Endodermal cell (in vitro differentiated cells): ENCODE data around the gene SLC25A21. TPM values are rescaled to one million over a fixed set of nuclear protein-coding genes. Genes with fewer than 3 reads are reported as not detected.

ENCODE experiments used
- DNase-seq: peaks from one replicate; pipeline ENCODE4 v3.0.0-alpha.2; 2017
- H3K27ac ChIP-seq: 2 replicates; pipeline ENCODE4 v1.5.1; 2013; ENCODE audit warnings: mild to moderate bottlenecking, low read depth, low read length, moderate library complexity
- H3K27me3 ChIP-seq: 2 replicates; pipeline ENCODE4 v1.6.1; 2013; ENCODE audit warnings: mild to moderate bottlenecking, low read length, moderate library complexity; ENCODE audit not compliant: insufficient read depth, control insufficient read depth, poor library complexity, severe bottlenecking
- H3K36me3 ChIP-seq: 2 replicates; pipeline ENCODE4 v1.7.0; 2013; ENCODE audit warnings: mild to moderate bottlenecking, low read length, moderate library complexity; ENCODE audit not compliant: control insufficient read depth, insufficient read depth
- H3K4me1 ChIP-seq: one replicate; pipeline ENCODE4 v1.7.0; 2013; ENCODE audit warnings: low read length; ENCODE audit not compliant: control insufficient read depth, insufficient read depth
- H3K4me3 ChIP-seq: 2 replicates; pipeline ENCODE4 v1.5.1; 2013; ENCODE audit warnings: mild to moderate bottlenecking, low read length, moderate library complexity
- H3K9ac ChIP-seq: 2 replicates; pipeline ENCODE4 v1.6.1; 2013; ENCODE audit warnings: mild to moderate bottlenecking, low read length, moderate library complexity; ENCODE audit not compliant: poor library complexity, severe bottlenecking; ENCODE audit errors: extremely low read depth
- H3K9me3 ChIP-seq: 2 replicates; pipeline ENCODE4 v1.6.1; 2013; ENCODE audit warnings: mild to moderate bottlenecking, low read length, moderate library complexity; ENCODE audit not compliant: control insufficient read depth
- H3K27ac Mint-ChIP-seq: 2 replicates; pipeline ENCODE4 v1.8.0; 2020; ENCODE audit warnings: mixed read lengths
- H3K27me3 Mint-ChIP-seq: 2 replicates; pipeline ENCODE4 v1.8.0; 2021; ENCODE audit warnings: mild to moderate bottlenecking, mixed read lengths; ENCODE audit not compliant: insufficient read depth
- H3K36me3 Mint-ChIP-seq: 2 replicates; pipeline ENCODE4 v1.8.0; 2020; ENCODE audit warnings: low read depth, mixed read lengths
- H3K4me1 Mint-ChIP-seq: 2 replicates; pipeline ENCODE4 v1.8.0; 2020; ENCODE audit warnings: mixed read lengths
- H3K4me3 Mint-ChIP-seq: 2 replicates; pipeline ENCODE4 v1.8.0; 2020; ENCODE audit warnings: mild to moderate bottlenecking, moderate library complexity, mixed read lengths
- H3K9me3 Mint-ChIP-seq: 2 replicates; pipeline ENCODE4 v1.8.0; 2020; ENCODE audit warnings: mild to moderate bottlenecking, mixed read lengths
- CTCF ChIP-seq: fragments of 200-600 bp; sonication (generic); conservative IDR thresholded peaks from 2 replicates; pipeline ENCODE4 v1.5.0; 2021; ENCODE audit warnings: antibody characterized with exemption, mild to moderate bottlenecking
- WGBS, 2 experiments: methylation state at CpG; one replicate each; pipeline versions ENCODE4 v1.1.5 to v1.1.7; 2013; ENCODE audit warnings: missing lambda C conversion rate in 2 of 2, mixed read lengths in 1 of 2; ENCODE audit not compliant: insufficient coverage in 1 of 2, insufficient read length in 1 of 2; 5-methylcytosine and 5-hydroxymethylcytosine counted together
- total RNA-seq, 2 donors: library from RNA; stranded (reverse); fragmentation: NEBNext Ultra II Directional in 1 of 2; extraction: Animal tissue kit (Norgen Biotek cat#: 25700) in 1 of 2; gene quantifications; 2 replicates in 1 of 2; 3 replicates in 1 of 2; pipeline ENCODE4 v1.2.1, GENCODE V29; 2021

Gene SLC25A21
- total RNA-seq, 2 donors from 2014 or later, result 1.9 TPM

- H3K4me3 ChIP-seq, result no peak overlapping the region
- H3K36me3 Mint-ChIP-seq, result no peaks in the 10 kb centered on the region
- H3K27me3 Mint-ChIP-seq, result no peaks in the 10 kb centered on the region
- no peaks in the 10 kb centered on the region for H3K9me3 Mint-ChIP-seq
- no peak overlapping the region for H3K4me3 Mint-ChIP-seq
- H3K4me1 Mint-ChIP-seq, result peaks cover 10% of the 10 kb centered on the region
- no peaks in the 10 kb centered on the region for H3K36me3 ChIP-seq
- H3K27ac Mint-ChIP-seq, result no peak overlapping the region
- TF ChIP-seq CTCF, result no peak
- no peak overlapping the region for H3K9ac ChIP-seq
- no peaks in the 10 kb centered on the region for H3K9me3 ChIP-seq
- 82 to 100% methylated on average over 1 of the region's 1 CpG for WGBS, 2 experiments
- no peak for DNase-seq
- H3K4me1 ChIP-seq, result peaks cover 17% of the 10 kb centered on the region
- no peaks in the 10 kb centered on the region for H3K27me3 ChIP-seq
- no peak overlapping the region for H3K27ac ChIP-seq
These were observed 329.0 kb downstream of the SLC25A21 start for GRCh38 chr14:36843410-36843809.

- TF ChIP-seq CTCF, result no peak
- Mint-ChIP-seq H3K27me3 (peaks cover 7% of the 10 kb centered on the region), H3K4me3 (peak overlapping the region; percentile 20), H3K27ac (no peak overlapping the region), H3K9me3 (no peaks in the 10 kb centered on the region), H3K36me3 (no peaks in the 10 kb centered on the region), H3K4me1 (peaks cover 15% of the 10 kb centered on the region)
- DNase-seq, result peak; percentile 61
- Histone ChIP-seq H3K36me3 (no peaks in the 10 kb centered on the region), H3K27ac (no peak overlapping the region), H3K27me3 (peaks cover 10% of the 10 kb centered on the region), H3K4me1 (peaks cover 5% of the 10 kb centered on the region), H3K4me3 (peak overlapping the region; percentile 43), H3K9me3 (no peaks in the 10 kb centered on the region), H3K9ac (no peak overlapping the region)
- 63 to 83% methylated on average over 1 to 2 of the region's 2 CpGs for WGBS, 2 experiments
These were observed 337.3 kb downstream of the SLC25A21 start for GRCh38 chr14:36835128-36835527.

- no peak overlapping the region for H3K9ac ChIP-seq
- Mint-ChIP-seq H3K27ac (no peak overlapping the region), H3K4me1 (peaks cover 15% of the 10 kb centered on the region), H3K4me3 (no peak overlapping the region), H3K27me3 (peaks cover 7% of the 10 kb centered on the region), H3K9me3 (no peaks in the 10 kb centered on the region), H3K36me3 (no peaks in the 10 kb centered on the region)
- no peak overlapping the region for H3K4me3 ChIP-seq
- peaks cover 10% of the 10 kb centered on the region for H3K27me3 ChIP-seq
- WGBS, 2 experiments, result 87 to 100% methylated on average over 1 to 2 of the region's 2 CpGs
- no peak overlapping the region for H3K27ac ChIP-seq
- TF ChIP-seq CTCF, result no peak
- DNase-seq, result no peak
- H3K36me3 ChIP-seq, result no peaks in the 10 kb centered on the region
- no peaks in the 10 kb centered on the region for H3K9me3 ChIP-seq
- peaks cover 5% of the 10 kb centered on the region for H3K4me1 ChIP-seq
These were observed 338.1 kb downstream of the SLC25A21 start for GRCh38 chr14:36834293-36834692.
